Activated naive CD4-positive, alpha-beta T cell (primary cell): ENCODE results near the gene NSF.

Source experiments
- DNase-seq, 4 experiments: peaks; one replicate each; lab custom pipeline; 2025; lab: John Stamatoyannopoulos, UW

NSF gene

GRCh38 chr17:46800573-46800972 lies 210.1 kb downstream of the NSF start:
- DNase-seq: no peak

GRCh38 chr17:46802800-46803199 lies 212.3 kb downstream of the NSF start:
- no peak for DNase-seq

- DNase-seq: no peak
Measured at GRCh38 chr17:46803544-46803943, 213.1 kb downstream of the NSF start.

DNA sequence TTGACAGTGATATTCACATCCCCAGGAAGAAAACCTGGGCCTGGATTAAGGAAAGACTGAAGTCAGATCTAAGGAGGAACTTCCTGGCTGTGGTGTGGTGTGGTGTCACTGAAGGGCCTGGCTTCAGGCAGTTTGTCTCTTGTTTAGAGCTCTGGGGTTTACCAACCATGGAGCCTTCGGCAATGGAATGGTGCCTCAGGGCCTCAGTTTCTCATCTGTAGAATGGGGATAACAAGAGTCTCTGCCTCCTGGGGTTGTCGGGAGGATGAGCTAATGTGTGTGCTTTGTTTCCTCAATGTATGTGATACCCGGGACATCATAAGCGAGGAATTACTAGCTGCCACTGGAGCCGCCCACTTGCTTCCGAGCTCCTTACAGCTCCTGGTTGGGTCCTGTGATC lies 215.3 kb downstream of the NSF start:
- no peak for DNase-seq
